Cardiac fibroblast (primary cell): ENCODE measurements around the gene ATMIN.

Experiments
- DNase-seq, 2 donors: peaks; one replicate each; pipeline versions ENCODE4 v3.0.0 to v3.0.0-alpha.2; 2010; ENCODE audit warnings: low read depth in 2 of 2
- H3K4me3 ChIP-seq, 2 donors: replicated peaks in 1 of 2; 1 replicate in 1 of 2; 2 replicates in 1 of 2; pipeline ENCODE4 v1.5.1; 2011; ENCODE audit warnings: low read depth in 2 of 2, low read length in 2 of 2, mild to moderate bottlenecking in 2 of 2, moderate library complexity in 1 of 2
- CTCF ChIP-seq: IDR thresholded peaks from one replicate; pipeline ENCODE4 v1.5.1; 2011; ENCODE audit warnings: low read depth, mild to moderate bottlenecking, low read length, inconsistent platforms

Gene ATMIN

GRCh38 chr16:81004646-81005353 lies 30.8 kb upstream of the ATMIN start:
- peak; percentile 72 to 82 for DNase-seq
- peak overlapping the region in 1 of 2 donors; percentile 98 for H3K4me3 ChIP-seq
- TF ChIP-seq CTCF = peak; percentile 42

GRCh38 chr16:81005610-81006161 lies 30.0 kb upstream of the ATMIN start:
- peak; percentile 32 to 41 for DNase-seq
- no peak for TF ChIP-seq CTCF
- H3K4me3 ChIP-seq = peak overlapping the region; percentile 91 to 98

DNA sequence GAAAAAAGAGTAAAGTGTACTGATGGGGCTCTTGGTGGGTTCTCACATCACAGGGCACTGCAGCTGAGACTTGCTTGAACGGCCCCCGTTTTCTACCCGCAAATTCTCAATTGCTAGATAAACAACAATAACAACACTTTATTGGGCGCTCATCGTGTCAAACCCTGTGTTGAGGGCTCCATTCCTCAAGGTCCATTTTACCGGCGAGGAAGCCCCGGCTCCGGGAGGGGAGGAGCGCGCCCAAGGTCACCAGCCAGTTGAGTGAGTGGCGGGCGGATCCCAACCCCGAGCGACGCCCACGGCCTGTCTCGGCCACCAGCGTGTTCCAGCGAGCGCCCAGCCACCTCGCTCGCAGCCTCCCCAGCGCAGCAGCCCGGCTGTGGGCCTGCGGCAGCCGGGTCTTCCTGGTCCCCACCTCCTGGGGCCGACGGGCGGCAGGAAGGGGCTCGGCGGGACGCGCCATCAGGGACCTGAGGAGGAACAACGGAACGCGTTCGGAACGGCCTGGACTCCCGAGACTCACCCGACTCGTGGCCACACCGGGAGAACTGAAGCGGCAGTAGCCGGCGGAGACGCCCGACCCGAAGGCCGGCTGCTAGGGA lies 29.3 kb upstream of the ATMIN start:
- TF ChIP-seq CTCF = no peak
- H3K4me3 ChIP-seq = peak overlapping the region; percentile 91 to 98
- peak; percentile 55 to 61 for DNase-seq

DNA sequence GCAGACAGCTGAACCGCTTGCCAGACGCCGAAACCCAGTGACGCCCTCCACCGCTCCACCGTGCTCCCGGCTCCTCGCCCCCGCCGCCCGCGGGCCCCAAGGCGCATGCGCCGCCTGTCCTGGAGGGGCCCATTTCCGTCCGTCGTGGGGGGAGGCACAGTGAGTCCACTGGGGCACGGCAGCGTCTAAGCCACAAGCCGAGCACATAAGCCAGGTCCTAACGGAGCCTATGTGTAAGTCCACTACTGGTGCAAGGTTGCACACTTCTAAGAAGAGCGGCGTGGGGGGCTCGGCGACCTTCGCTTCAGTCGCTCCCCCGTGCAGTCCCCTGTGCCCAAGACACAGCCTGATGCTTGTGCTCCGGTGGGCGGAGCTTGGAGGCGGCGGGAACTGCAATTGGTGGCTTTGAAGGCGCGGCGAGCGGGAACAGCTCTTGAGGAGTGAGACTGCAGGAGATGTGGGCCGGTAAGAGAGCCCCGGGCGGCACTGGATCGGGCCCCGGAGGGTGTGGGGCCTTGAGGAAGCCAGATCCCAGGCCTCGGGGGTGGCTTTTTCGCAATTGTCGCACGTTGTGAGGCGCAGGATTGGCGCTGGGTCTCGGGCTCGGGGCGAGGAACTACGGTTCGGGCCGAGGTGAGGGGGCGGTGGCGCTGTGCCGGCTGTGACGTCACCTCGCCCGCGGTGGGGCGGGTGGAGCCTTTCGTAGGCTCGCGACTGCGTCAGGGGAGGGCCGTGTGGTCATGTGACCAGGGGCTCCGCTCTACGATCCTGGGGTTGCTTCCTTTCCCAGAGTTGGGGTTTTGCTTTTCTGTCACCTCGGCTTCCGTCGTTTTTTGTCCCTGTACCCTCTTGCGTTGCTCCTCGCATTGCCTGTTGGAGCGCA lies 28.6 kb upstream of the ATMIN start, which contains the start of the genes CENPN and CMC2:
TSS of gene CENPN (plus strand) at position 402 of the 883 bp plus-strand sequence. CDS start 4,726 bp downstream, outside the sequence.
TSS of gene CMC2 (minus strand) at position 73 of the 883 bp plus-strand sequence. CDS start 9,491 bp downstream, outside the sequence.
- peak; percentile 100 for DNase-seq
- H3K4me3 ChIP-seq = peak within 1 kb of the TSS; percentile 91 to 98
- peak; percentile 21 for TF ChIP-seq CTCF

DNA sequence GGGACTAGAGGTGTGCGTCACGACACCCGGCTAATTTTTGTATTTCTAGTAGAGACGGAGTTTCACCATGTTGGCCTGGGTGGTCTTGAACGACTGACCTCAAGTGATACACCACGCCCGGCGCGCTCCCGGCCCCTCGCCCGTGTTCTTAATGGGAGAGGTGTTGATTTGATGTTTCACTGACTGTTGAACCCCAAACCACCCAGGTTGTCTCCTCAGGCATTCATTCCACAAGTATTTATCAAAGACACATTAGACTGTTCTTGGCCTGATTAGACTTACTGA lies 27.2 kb upstream of the ATMIN start:
- TF ChIP-seq CTCF = no peak
- DNase-seq = no peak

GRCh38 chr16:81012974-81013373 lies 22.7 kb upstream of the ATMIN start:
- TF ChIP-seq CTCF = no peak

More for the DNA sequence above, 27.2 kb upstream of the ATMIN start:
- H3K4me3 ChIP-seq = peak overlapping the region; percentile 91 to 98

More at GRCh38 chr16:81012974-81013373, 22.7 kb upstream of the ATMIN start:
- H3K4me3 ChIP-seq = no peak overlapping the region
- no peak for DNase-seq
